Stimulated activated CD8-positive, alpha-beta memory T cell treated with anti-CD3 and anti-CD28 coated beads, Interleukin-15, amount 100 ng/mL, for 4 hours (primary cell): ENCODE results near the gene KRTAP3-2.

Experiments used
- DNase-seq, 2 donors: peaks; one replicate each; pipeline ENCODE4 v3.0.0-alpha.2; 2020; ENCODE audit warnings: low read depth in 2 of 2

The KRTAP3-2 gene

DNA sequence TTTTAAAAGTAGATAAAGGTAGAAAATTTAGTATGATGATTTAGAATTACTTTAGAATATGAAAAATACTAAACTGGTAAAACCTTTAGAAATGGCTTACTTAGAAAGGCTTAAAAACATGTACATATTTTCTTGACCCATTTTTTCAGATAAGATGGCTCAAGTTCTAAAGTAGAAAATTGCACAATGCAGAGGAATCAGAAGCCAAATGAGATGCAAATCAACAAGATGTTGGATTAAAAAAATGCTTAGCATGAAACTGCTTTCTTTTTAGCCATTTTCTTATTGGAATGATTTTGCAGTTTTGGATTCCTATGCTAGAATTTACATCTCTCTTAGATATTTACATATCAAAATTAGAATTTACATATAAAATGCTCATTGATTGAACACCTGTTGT, 10.7 kb upstream of the KRTAP3-2 start:
- DNase-seq: no peak

DNA sequence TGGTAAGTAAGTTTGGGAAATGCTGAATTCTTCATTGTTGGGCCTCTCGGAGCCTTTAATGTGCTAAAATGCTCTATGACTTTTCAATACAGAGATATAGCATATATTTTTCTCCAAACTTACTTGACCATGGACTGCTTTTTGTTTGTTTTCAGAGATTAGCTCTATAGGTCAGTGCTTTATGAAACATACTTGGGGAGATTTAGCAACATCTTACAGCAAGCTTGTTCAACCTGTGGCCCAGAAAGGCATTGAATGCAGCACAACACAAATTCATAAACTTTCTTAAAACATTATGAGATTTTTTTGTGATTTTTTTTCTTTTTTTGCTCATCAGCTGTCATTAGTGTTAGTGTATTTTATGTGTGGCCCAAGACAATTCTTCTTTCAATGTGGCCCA, 10.2 kb upstream of the KRTAP3-2 start:
- no peak for DNase-seq

- DNase-seq: no peak
Observed at GRCh38 chr17:41009301-41009760, 9.6 kb upstream of the KRTAP3-2 start.

GRCh38 chr17:41008811-41009210, 9.1 kb upstream of the KRTAP3-2 start, which contains the start of gene KRTAP3-1:
KRTAP3-1 (minus strand) TSS chr17:41009128; CDS start chr17:41009074, 54 bp downstream.
- DNase-seq: no peak

DNA sequence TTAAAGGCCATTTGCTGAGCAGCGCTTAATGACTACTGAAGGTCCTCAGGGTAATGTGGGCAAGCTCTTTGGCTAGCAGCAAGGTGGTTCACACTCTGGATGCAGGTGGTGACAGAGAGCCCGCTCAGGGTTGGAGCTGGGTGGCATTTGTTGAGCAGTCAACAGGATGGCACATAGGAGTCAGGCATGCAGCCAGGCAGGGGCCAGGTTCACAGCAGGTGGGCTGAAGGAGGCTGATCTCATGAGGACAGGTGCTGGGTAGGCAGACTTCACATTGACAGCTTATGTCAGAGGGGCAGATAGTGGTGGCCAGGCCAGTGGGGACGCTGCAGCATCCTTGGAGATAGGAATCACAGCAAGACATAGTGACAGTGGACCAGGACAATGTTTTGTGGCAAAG, 4.7 kb upstream of the KRTAP3-2 start:
- no peak for DNase-seq

DNA sequence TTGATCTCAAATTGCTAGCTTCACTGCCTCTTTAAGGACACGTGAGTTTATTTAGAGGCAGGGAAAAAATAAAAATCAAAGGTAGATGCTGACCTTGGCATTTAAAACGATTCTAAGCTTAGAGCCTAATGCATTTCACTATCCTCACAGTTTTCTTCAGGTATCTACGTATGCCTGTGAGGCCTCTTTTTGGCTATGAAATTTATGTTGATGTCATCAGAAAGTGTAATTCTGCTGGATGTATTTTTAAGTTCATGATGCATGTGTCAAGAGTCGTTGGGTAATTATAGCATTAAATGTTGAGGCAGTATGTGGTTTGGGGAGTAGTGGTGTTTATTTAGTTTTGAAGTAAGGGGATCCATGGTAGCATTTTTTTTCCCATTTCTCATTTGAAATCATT, 4.2 kb upstream of the KRTAP3-2 start:
- no peak for DNase-seq

- DNase-seq: no peak
Observed at GRCh38 chr17:41002814-41003213, 3.1 kb upstream of the KRTAP3-2 start.

- DNase-seq: no peak
Observed at GRCh38 chr17:41001795-41002194, 2.1 kb upstream of the KRTAP3-2 start.

- DNase-seq: no peak
Observed at GRCh38 chr17:40997361-40997760, 2.3 kb downstream of the KRTAP3-2 start.

GRCh38 chr17:40996829-40997228, 2.9 kb downstream of the KRTAP3-2 start:
- DNase-seq: no peak

GRCh38 chr17:40995116-40995515, 4.6 kb downstream of the KRTAP3-2 start:
- DNase-seq: no peak

DNA sequence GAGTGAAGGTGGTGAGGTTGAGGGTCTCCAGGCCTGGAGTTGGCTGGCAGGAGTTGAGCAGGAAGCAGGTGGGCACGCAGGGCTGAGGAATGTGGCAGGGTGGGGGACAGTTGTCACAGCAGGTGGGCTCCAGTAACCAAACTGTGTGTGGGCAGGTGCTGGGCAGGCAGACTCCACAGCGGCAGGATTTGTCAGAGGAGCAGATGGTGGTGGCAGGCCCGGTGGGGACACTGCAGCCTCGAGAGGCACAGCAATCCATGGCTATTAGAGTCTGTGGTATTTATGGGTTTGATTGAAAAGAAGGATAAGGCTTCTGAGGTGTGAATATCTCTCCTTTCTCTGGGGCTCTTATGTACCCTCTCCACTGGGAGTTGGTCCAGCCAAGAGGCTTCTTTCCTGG, 5.9 kb downstream of the KRTAP3-2 start, which contains the start of gene KRTAP3-3:
TSS of gene KRTAP3-3 (minus strand) at position 326 of the 400 bp plus-strand sequence. CDS start at position 259, 67 bp downstream.
- no peak for DNase-seq

DNA sequence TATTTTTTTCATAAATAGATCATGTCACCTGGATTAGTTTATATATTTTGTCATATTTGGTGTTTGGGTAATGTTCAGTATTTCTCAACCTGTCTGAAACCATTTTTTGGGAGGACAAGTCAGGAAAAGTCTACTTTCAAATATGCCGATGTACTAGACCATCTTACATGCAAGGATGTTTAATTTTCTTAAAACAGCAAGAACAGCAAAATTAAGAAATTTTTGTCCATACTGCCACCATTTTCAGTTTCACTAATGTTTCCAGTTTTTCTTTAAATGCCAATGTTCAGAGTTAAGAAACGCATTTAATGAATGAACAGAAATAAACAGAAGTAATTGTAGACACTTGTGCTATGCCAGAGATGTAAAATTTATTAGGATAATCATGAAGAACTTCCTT, 6.6 kb downstream of the KRTAP3-2 start:
- DNase-seq: no peak

GRCh38 chr17:40992666-40993065, 7.0 kb downstream of the KRTAP3-2 start:
- DNase-seq: no peak

DNA sequence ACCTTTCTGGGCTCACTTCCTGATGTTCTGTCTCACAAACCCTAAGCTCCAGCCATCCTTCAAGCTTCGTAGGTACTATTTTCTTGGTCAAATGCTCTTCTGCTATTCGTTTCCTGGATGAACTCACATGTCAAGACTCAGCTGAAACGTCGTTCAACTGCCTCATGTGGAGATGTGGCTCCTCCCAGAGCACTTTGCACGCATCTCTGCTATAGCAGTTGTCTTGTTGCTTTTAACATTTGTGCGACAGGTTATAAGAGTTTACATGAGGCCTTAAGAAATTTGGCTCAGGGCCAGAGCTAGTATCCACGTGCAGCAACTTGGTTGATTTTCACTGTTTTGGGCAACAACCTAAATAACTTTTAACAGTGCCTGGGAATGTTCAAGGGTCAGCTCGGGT, 12.8 kb downstream of the KRTAP3-2 start:
- no peak for DNase-seq

DNA sequence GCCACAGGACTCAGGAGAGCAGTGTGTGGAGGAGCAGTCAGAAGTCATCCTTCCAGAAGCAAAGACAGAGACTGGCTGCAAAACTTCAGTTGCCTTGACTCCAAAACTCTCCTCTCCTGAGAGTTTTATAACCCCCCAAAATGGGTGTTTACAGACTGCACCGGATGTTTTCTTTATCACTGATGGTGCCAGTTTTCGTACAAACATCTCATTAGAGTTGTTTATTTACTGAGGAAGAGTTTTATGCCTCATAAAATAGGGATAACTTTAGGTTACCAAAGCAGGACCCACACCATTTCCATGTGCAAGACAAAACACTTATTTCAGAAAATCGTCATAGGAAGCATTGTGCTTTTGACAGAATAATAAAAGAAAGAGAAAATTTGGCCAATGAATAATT, 15.5 kb downstream of the KRTAP3-2 start, which contains the start of gene KRT40:
TSS of gene KRT40 (minus strand) at position 101 of the 400 bp plus-strand sequence. CDS start at position 48, 53 bp downstream.
- no peak for DNase-seq

GRCh38 chr17:40981115-40981514, 18.6 kb downstream of the KRTAP3-2 start:
- DNase-seq: no peak

- no peak for DNase-seq
Observed at GRCh38 chr17:40980596-40980995, 19.1 kb downstream of the KRTAP3-2 start.

GRCh38 chr17:40980117-40980516, 19.6 kb downstream of the KRTAP3-2 start:
- no peak for DNase-seq

DNA sequence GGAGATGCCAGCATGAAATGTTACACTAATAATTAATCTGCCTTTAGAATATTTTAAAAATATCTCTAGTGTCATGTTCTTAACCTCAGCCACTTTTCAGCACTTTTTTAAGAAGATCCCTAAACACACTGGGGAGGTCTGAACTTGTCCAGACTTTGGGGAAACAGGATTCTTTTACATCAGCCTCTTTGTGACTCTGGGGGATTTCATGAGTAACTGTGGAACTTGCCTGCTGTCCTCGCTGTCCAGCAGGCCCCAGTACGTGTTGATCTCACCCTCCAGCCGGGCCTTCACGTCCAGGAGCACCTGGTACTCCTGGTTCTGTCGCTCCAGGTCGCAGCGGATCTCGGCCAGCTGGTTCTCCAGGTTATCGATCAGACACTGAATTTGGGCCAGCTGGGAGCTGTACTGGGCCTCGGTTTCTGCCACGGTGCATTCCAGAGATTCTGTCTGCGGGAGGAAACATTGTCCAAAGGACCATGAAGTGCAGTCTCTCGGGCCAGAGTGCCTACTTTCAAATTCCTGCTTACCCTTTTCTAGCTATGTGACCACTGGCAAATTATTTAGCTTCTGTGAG, 21.0 kb downstream of the KRTAP3-2 start:
- no peak for DNase-seq

DNA sequence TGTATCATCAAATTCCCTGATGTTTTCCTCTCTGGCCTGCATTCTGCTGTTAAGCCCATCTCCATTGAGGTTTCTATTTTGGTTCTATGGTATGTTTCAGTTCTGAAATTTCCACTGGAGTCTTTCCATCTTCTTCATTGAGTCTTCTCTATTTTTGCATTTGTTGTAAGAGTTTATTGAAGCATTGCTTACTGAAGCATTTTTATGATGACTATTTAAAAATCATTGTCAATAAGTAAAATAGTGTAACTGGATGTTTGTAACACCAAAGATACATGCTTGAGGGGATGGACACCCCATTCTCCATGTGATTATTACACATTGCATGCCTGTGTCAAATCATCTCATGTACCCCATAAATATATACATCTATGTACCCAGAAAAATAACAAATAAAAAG, 24.2 kb downstream of the KRTAP3-2 start:
- DNase-seq: no peak

GRCh38 chr17:40974366-40974765, 25.3 kb downstream of the KRTAP3-2 start:
- DNase-seq: no peak

- DNase-seq: no peak
Observed at GRCh38 chr17:40967582-40967981, 32.1 kb downstream of the KRTAP3-2 start.

DNA sequence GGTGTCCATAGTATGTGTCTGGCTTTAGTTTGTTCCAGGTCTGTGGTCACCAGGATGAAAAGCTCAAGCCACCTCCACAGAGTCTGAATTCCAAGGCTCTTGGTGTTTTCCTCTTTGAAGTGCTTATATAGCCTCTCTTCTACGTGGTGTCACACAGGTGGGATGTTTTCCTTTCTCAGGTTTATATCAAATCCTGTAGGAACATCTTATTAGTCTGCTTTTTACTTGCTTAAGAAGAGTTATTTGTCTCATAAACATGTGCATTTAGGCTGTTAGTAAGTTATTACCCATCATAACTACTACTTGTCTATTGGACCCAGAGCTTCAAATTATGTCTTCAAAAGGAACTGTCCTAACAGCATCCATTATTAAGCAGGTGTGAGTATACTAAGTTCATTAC, 32.9 kb downstream of the KRTAP3-2 start, which contains the start of gene KRT39:
TSS of gene KRT39 (minus strand) at position 101 of the 400 bp plus-strand sequence. CDS start at position 9, 92 bp downstream.
- no peak for DNase-seq
